HEK293 (cell line): ENCODE data around the gene CISD1.

Experiments
- CTCF ChIA-PET: fragments of 350-600 bp; formaldehyde crosslinking; extraction: SDS; loops from one replicate; lab custom pipeline; 2021; ENCODE audit warnings: antibody characterized with exemption; lab: Yijun Ruan, JAX
- POLR2A ChIA-PET: fragments of 300-600 bp; formaldehyde crosslinking; extraction: SDS; loops from one replicate; lab custom pipeline; 2020; ENCODE audit warnings: antibody characterized with exemption, inconsistent platforms; lab: Yijun Ruan, JAX
- H3K27ac ChIP-seq: fragments of 200-500 bp; sonication (Bioruptor generic); 2 replicates; pipeline ENCODE4 v1.5.1; 2014; ENCODE audit warnings: low read depth, low read length, control low read depth, inconsistent platforms; ENCODE audit errors: extremely low read depth
- H3K36me3 ChIP-seq, 2 experiments: fragments of 200-500 bp in 1 of 2; sonication (Bioruptor generic) in 1 of 2; 1 replicate in 1 of 2; 2 replicates in 1 of 2; pipeline ENCODE4 v1.5.1; 2014 to 2017; ENCODE audit warnings: inconsistent platforms in 2 of 2, low read length in 2 of 2; ENCODE audit not compliant: control insufficient read depth in 2 of 2, insufficient read depth in 1 of 2
- H3K4me1 ChIP-seq: fragments of 200-500 bp; sonication (Bioruptor generic); 2 replicates; pipeline ENCODE4 v1.5.1; 2014; ENCODE audit warnings: mild to moderate bottlenecking, low read length, inconsistent platforms; ENCODE audit not compliant: control insufficient read depth, insufficient read depth
- H3K4me3 ChIP-seq: 2 replicates; pipeline ENCODE4 v1.5.1; 2011; ENCODE audit warnings: low read depth, mild to moderate bottlenecking, control low read depth, low read length, moderate library complexity
- H3K9me3 ChIP-seq: fragments of 200-500 bp; sonication (Bioruptor generic); 2 replicates; pipeline ENCODE4 v1.5.1; 2014; ENCODE audit warnings: low read depth, low read length, inconsistent platforms; ENCODE audit not compliant: control insufficient read depth, insufficient read depth
- BCL11B ChIP-seq: fragments of 450-650 bp; formaldehyde crosslinking; IDR thresholded peaks from 2 replicates; pipeline ENCODE4 v1.5.1; 2016; ENCODE audit warnings: low read depth, missing biosample characterization, missing genetic modification characterization
- GLIS2 ChIP-seq: fragments of 450-650 bp; formaldehyde crosslinking; IDR thresholded peaks from 2 replicates; pipeline ENCODE4 v1.5.1; 2016; ENCODE audit warnings: missing biosample characterization, missing genetic modification characterization
- KLF1 ChIP-seq: fragments of 450-650 bp; formaldehyde crosslinking; IDR thresholded peaks from 2 replicates; pipeline ENCODE4 v1.5.1; 2016; ENCODE audit warnings: missing biosample characterization, missing genetic modification characterization
- YY1 ChIP-seq: fragments of 450-650 bp; formaldehyde crosslinking; IDR thresholded peaks from 2 replicates; pipeline ENCODE4 v1.5.1; 2018; ENCODE audit warnings: missing biosample characterization, missing genetic modification characterization
- ZBTB21 ChIP-seq: fragments of 450-650 bp; formaldehyde crosslinking; IDR thresholded peaks from 2 replicates; pipeline ENCODE4 v1.5.1; 2017; ENCODE audit warnings: missing biosample characterization, missing genetic modification characterization
- ZEB2 ChIP-seq: fragments of 450-650 bp; formaldehyde crosslinking; IDR thresholded peaks from 2 replicates; pipeline ENCODE4 v1.5.1; 2016; ENCODE audit warnings: missing biosample characterization, missing genetic modification characterization
- ZFP3 ChIP-seq: fragments of 450-650 bp; formaldehyde crosslinking; IDR thresholded peaks from 2 replicates; pipeline ENCODE4 v1.5.1; 2016; ENCODE audit warnings: low read depth, missing biosample characterization, missing genetic modification characterization
- ZIC2 ChIP-seq: fragments of 450-650 bp; formaldehyde crosslinking; IDR thresholded peaks from 2 replicates; pipeline ENCODE4 v1.5.1; 2016; ENCODE audit warnings: missing biosample characterization, missing genetic modification characterization
- ZNF112 ChIP-seq: fragments of 450-650 bp; formaldehyde crosslinking; IDR thresholded peaks from 2 replicates; pipeline ENCODE4 v1.5.0; 2017; ENCODE audit warnings: missing biosample characterization, missing genetic modification characterization
- ZNF138 ChIP-seq: fragments of 450-650 bp; formaldehyde crosslinking; IDR thresholded peaks from 2 replicates; pipeline ENCODE4 v1.5.1; 2016; ENCODE audit warnings: missing biosample characterization, missing genetic modification characterization, borderline replicate concordance
- ZNF202 ChIP-seq: fragments of 450-650 bp; formaldehyde crosslinking; IDR thresholded peaks from 2 replicates; pipeline ENCODE4 v1.5.1; 2016; ENCODE audit warnings: missing biosample characterization, missing genetic modification characterization, borderline replicate concordance
- ZNF292 ChIP-seq: fragments of 450-650 bp; formaldehyde crosslinking; IDR thresholded peaks from 2 replicates; pipeline ENCODE4 v1.5.1; 2016; ENCODE audit warnings: low read depth, missing biosample characterization, missing genetic modification characterization, borderline replicate concordance
- ZNF311 ChIP-seq: fragments of 450-650 bp; formaldehyde crosslinking; IDR thresholded peaks from 2 replicates; pipeline ENCODE4 v1.5.1; 2017; ENCODE audit warnings: missing biosample characterization, missing genetic modification characterization, borderline replicate concordance
- ZNF423 ChIP-seq: fragments of 450-650 bp; formaldehyde crosslinking; IDR thresholded peaks from 2 replicates; pipeline ENCODE4 v1.5.1; 2016; ENCODE audit warnings: missing biosample characterization, missing genetic modification characterization
- ZNF610 ChIP-seq: fragments of 450-650 bp; formaldehyde crosslinking; IDR thresholded peaks from 2 replicates; pipeline ENCODE4 v1.5.1; 2016; ENCODE audit warnings: missing biosample characterization, missing genetic modification characterization, borderline replicate concordance
- ZNF654 ChIP-seq: fragments of 450-650 bp; formaldehyde crosslinking; IDR thresholded peaks from 2 replicates; pipeline ENCODE4 v1.5.1; 2016; ENCODE audit warnings: low read depth, missing biosample characterization, missing genetic modification characterization
- ZNF658 ChIP-seq: fragments of 450-650 bp; formaldehyde crosslinking; IDR thresholded peaks from 2 replicates; pipeline ENCODE4; 2016; ENCODE audit warnings: missing biosample characterization, missing genetic modification characterization
- ZNF664 ChIP-seq: fragments of 450-650 bp; formaldehyde crosslinking; IDR thresholded peaks from 2 replicates; pipeline ENCODE4 v1.5.1; 2016; ENCODE audit warnings: missing biosample characterization, missing genetic modification characterization
- ZNF670 ChIP-seq: fragments of 450-650 bp; formaldehyde crosslinking; IDR thresholded peaks from 2 replicates; pipeline ENCODE4 v1.5.1; 2016; ENCODE audit warnings: missing biosample characterization, missing genetic modification characterization, low read depth
- ZNF677 ChIP-seq: fragments of 450-650 bp; IDR thresholded peaks from 2 replicates; pipeline ENCODE4 v1.5.0; 2018; ENCODE audit warnings: missing biosample characterization, mild to moderate bottlenecking, missing genetic modification characterization, moderate library complexity
- ZNF747 ChIP-seq: fragments of 450-650 bp; formaldehyde crosslinking; IDR thresholded peaks from 2 replicates; pipeline ENCODE4 v1.5.1; 2016; ENCODE audit warnings: missing biosample characterization, missing genetic modification characterization
- ZNF76 ChIP-seq: fragments of 450-650 bp; formaldehyde crosslinking; IDR thresholded peaks from 2 replicates; pipeline ENCODE4; 2016; ENCODE audit warnings: low read depth, missing biosample characterization, missing genetic modification characterization, borderline replicate concordance
- ZNF830 ChIP-seq: fragments of 450-650 bp; IDR thresholded peaks from 2 replicates; pipeline ENCODE4 v1.5.0; 2018; ENCODE audit warnings: missing biosample characterization, missing genetic modification characterization, low read depth, mild to moderate bottlenecking, moderate library complexity
- ZSCAN16 ChIP-seq: fragments of 450-650 bp; formaldehyde crosslinking; IDR thresholded peaks from 2 replicates; pipeline ENCODE4 v1.5.1; 2016; ENCODE audit warnings: missing biosample characterization, missing genetic modification characterization
- TF ChIP-seq, protein P1 (sequence below): fragments of 450-650 bp; formaldehyde crosslinking; IDR thresholded peaks from 2 replicates; pipeline ENCODE4 v1.5.1; 2016; ENCODE audit warnings: missing biosample characterization, missing genetic modification characterization
- TF ChIP-seq, protein P2 (sequence below): fragments of 450-650 bp; formaldehyde crosslinking; IDR thresholded peaks from 2 replicates; pipeline ENCODE4 v1.5.1; 2016; ENCODE audit warnings: missing biosample characterization, missing genetic modification characterization
- TF ChIP-seq, protein P3 (sequence below): fragments of 450-650 bp; formaldehyde crosslinking; IDR thresholded peaks from 2 replicates; pipeline ENCODE4 v1.5.0; 2017; ENCODE audit warnings: missing biosample characterization, missing genetic modification characterization, borderline replicate concordance

CISD1 gene

DNA sequence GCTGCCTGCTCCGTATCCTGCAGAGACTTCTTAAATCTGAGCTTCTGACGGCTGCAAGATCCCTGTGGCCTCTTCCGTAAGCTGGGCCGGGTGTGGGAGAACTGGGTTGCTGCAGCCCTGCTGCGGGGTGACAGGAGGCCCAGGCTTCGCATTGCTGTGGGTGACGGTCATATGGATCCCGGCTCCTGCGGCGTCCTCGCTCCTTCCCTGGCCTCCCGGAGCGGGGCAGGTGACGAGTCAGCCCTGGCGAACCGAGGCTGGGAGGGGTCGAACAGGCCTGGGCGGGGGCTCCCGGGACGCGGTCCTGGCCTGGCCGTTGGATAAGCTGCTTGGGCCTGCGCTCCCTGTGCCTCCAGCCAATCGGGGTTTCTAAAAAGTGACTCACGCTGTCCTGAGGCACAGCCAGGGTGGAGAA is 58.0 kb downstream of the CISD1 start (continued):
- TF ChIP-seq ZNF112 (tag by site-specific recombination) (no peak), ZEB2 (tag by site-specific recombination) (no peak), KLF1 (tag by site-specific recombination) (no peak), ZNF664 (tag by site-specific recombination) (no peak), GLIS2 (tag by site-specific recombination) (no peak), ZNF830 (tag by site-specific recombination) (no peak), ZNF670 (tag by site-specific recombination) (no peak)
- TF ChIP-seq, protein P1, sequence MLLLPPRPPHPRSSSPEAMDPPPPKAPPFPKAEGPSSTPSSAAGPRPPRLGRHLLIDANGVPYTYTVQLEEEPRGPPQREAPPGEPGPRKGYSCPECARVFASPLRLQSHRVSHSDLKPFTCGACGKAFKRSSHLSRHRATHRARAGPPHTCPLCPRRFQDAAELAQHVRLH (tag by site-specific recombination): no peak

DNA sequence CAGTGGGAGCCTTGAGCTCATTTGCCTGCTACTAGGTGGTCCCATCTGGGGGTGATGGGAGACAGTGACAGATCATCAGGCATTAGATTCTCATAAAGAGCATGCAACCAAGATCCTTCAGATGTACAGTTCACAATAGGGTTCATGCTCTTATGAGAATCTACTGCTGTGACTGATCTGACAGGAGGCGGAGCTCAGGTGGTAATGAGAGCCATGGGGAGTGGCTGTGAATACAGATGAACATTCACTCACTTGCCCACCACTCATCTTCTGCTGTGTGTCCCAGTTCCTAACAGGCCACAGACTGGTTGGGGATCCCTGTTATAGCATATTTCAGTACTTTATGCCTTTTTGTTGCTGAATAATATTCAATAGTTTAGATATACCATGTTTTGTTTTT is 59.3 kb downstream of the CISD1 start:
- no peaks in the 10 kb centered on the region for H3K4me1 ChIP-seq
- POLR2A ChIA-PET: no interaction called here
- H3K9me3 ChIP-seq: no peaks in the 10 kb centered on the region
- H3K27ac ChIP-seq: no peak overlapping the region
- no peak for TF ChIP-seq ZNF202 (tag by site-specific recombination)
- no peak for TF ChIP-seq ZIC2
- TF ChIP-seq ZNF747 (tag by site-specific recombination): no peak
- TF ChIP-seq ZNF610: peak; percentile 100
- TF ChIP-seq ZNF423 (tag by site-specific recombination): no peak
- no peak overlapping the region for H3K4me3 ChIP-seq
- CTCF ChIA-PET: no interaction called here
- no peaks in the 10 kb centered on the region for H3K36me3 ChIP-seq

DNA sequence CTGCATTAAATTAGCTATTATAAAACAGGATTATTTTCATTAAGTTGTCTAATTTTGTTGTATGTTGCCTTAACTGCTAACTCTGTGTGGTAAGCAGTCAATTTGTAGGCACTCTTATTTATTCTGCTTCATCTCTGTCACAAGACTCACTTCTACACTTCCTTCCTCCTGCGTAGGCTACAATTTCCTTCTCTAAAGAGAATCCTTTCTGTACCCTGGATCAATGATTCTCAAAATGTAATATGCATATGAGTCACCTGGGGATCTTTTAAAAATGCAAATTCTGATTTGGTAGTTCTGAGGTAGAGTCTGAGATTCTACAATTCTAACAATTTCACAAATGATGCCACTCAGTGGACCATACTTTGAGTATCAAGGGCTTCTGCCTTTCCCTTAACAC is 61.5 kb downstream of the CISD1 start:
- ChIA-PET POLR2A (no interaction called here), CTCF (no interaction called here)
- Histone ChIP-seq H3K27ac (no peak overlapping the region), H3K4me1 (no peaks in the 10 kb centered on the region), H3K36me3 (no peaks in the 10 kb centered on the region), H3K9me3 (no peaks in the 10 kb centered on the region), H3K4me3 (no peak overlapping the region)
- TF ChIP-seq ZNF677 (tag by site-specific recombination) (no peak), ZNF76 (no peak), ZNF654 (tag by site-specific recombination) (no peak), ZNF658 (tag by site-specific recombination) (no peak), ZNF292 (tag by site-specific recombination) (no peak), ZNF138 (tag by site-specific recombination) (no peak), YY1 (no peak), ZBTB21 (tag by site-specific recombination) (no peak), ZFP3 (tag by site-specific recombination) (no peak), ZNF311 (tag by site-specific recombination) (no peak), ZSCAN16 (tag by site-specific recombination) (no peak), BCL11B (tag by site-specific recombination) (no peak)
- TF ChIP-seq, protein P2, sequence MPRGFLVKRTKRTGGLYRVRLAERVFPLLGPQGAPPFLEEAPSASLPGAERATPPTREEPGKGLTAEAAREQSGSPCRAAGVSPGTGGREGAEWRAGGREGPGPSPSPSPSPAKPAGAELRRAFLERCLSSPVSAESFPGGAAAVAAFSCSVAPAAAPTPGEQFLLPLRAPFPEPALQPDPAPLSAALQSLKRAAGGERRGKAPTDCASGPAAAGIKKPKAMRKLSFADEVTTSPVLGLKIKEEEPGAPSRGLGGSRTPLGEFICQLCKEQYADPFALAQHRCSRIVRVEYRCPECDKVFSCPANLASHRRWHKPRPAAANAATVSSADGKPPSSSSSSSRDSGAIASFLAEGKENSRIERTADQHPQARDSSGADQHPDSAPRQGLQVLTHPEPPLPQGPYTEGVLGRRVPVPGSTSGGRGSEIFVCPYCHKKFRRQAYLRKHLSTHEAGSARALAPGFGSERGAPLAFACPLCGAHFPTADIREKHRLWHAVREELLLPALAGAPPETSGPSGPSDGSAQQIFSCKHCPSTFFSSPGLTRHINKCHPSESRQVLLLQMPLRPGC (tag by site-specific recombination): no peak
- TF ChIP-seq, protein P3, sequence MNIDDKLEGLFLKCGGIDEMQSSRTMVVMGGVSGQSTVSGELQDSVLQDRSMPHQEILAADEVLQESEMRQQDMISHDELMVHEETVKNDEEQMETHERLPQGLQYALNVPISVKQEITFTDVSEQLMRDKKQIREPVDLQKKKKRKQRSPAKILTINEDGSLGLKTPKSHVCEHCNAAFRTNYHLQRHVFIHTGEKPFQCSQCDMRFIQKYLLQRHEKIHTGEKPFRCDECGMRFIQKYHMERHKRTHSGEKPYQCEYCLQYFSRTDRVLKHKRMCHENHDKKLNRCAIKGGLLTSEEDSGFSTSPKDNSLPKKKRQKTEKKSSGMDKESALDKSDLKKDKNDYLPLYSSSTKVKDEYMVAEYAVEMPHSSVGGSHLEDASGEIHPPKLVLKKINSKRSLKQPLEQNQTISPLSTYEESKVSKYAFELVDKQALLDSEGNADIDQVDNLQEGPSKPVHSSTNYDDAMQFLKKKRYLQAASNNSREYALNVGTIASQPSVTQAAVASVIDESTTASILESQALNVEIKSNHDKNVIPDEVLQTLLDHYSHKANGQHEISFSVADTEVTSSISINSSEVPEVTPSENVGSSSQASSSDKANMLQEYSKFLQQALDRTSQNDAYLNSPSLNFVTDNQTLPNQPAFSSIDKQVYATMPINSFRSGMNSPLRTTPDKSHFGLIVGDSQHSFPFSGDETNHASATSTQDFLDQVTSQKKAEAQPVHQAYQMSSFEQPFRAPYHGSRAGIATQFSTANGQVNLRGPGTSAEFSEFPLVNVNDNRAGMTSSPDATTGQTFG (tag by site-specific recombination): no peak
- TF ChIP-seq, all 188 proteins: peak for 0
